Transverse colon (tissue), 4 donors: ENCODE data around the gene DNLZ. TPM values are rescaled to one million over a fixed set of nuclear protein-coding genes. Genes with fewer than 3 reads are reported as not detected.

Experiments
- DNase-seq: peaks from one replicate; pipeline ENCODE4 v3.0.0-alpha.2; 2019
- H3K27ac ChIP-seq, 4 donors: fragments of 200-600 bp; sonication (generic); 2 replicates each; pipeline ENCODE4 v1.5.1; 2016 to 2018; ENCODE audit warnings: inconsistent platforms in 4 of 4
- H3K27me3 ChIP-seq: fragments of 200-600 bp; sonication (generic); 2 replicates; pipeline ENCODE4 v1.5.1; 2017; ENCODE audit warnings: inconsistent platforms
- H3K36me3 ChIP-seq, 4 donors: fragments of 200-600 bp; sonication (generic); 2 replicates each; pipeline ENCODE4 v1.5.1; 2017 to 2019; ENCODE audit warnings: inconsistent platforms in 4 of 4
- H3K4me1 ChIP-seq, 4 donors: fragments of 200-600 bp; sonication (generic); 2 replicates each; pipeline ENCODE4 v1.5.1; 2017 to 2020; ENCODE audit warnings: inconsistent platforms in 4 of 4
- H3K4me3 ChIP-seq, 4 donors: fragments of 200-600 bp; sonication (generic); 1 replicate in 1 of 4; 2 replicates in 3 of 4; pipeline versions ENCODE4 v1.5.1 to v1.6.1; 2017 to 2019; ENCODE audit warnings: inconsistent platforms in 4 of 4
- H3K9me3 ChIP-seq, 2 donors: fragments of 200-600 bp; sonication (generic); 2 replicates each; pipeline ENCODE4 v1.5.1; 2017 to 2019; ENCODE audit warnings: inconsistent platforms in 2 of 2
- CTCF ChIP-seq, 5 experiments: fragments of 200-600 bp in 3 of 5; fragments of 450-650 bp in 2 of 5; sonication (generic) in 3 of 5; IDR thresholded peaks; 1 replicate in 2 of 5; 2 replicates in 3 of 5; pipeline ENCODE4 v1.5.1; 2016 to 2017; ENCODE audit warnings: antibody characterized with exemption in 5 of 5, inconsistent platforms in 3 of 5, mild to moderate bottlenecking in 2 of 5, moderate library complexity in 1 of 5
- EP300 ChIP-seq: sonication (generic); formaldehyde crosslinking; IDR thresholded peaks from one replicate; pipeline ENCODE4 v1.6.1; 2017; ENCODE audit warnings: antibody characterized with exemption, low read depth
- POLR2A ChIP-seq: fragments of 450-650 bp; IDR thresholded peaks from one replicate; pipeline ENCODE4 v1.6.1; 2016; ENCODE audit warnings: antibody characterized with exemption, mild to moderate bottlenecking, moderate library complexity
- POLR2AphosphoS5 ChIP-seq, 3 donors: sonication (generic); formaldehyde crosslinking; IDR thresholded peaks; one replicate each; pipeline ENCODE4 v1.6.1; 2016; ENCODE audit warnings: antibody characterized with exemption in 3 of 3
- WGBS, 2 donors: methylation state at CpG; one replicate each; pipeline ENCODE4 v1.1.5; 2018; ENCODE audit warnings: low coverage in 1 of 2; 5-methylcytosine and 5-hydroxymethylcytosine counted together
- in situ Hi-C, 4 donors: fragments of 200-750 bp; cut with MboI; loops; one replicate each; pipeline versions ENCODE4 v1.15.0 to v1.15.1; 2017; ENCODE audit warnings: low sequenced_read_pairs in 3 of 4, low pct_ligation_motif_present in 1 of 4, low pct_unique_long_range_greater_than_20kb in 1 of 4
- intact Hi-C: fragments of 100-400 bp; cut with DNase I; formaldehyde crosslinking; loops from one replicate; pipeline ENCODE4 v1.15.1; 2023; ENCODE audit warnings: low total_unique reads
- total RNA-seq, 4 donors: library from RNA; depleted of rRNA; stranded (reverse); fragments of >200 nt; gene quantifications; one replicate each; pipeline ENCODE4 v1.1.0, GENCODE V29; 2016

The DNLZ gene
- total RNA-seq, 4 donors from 2014 or later = 6.7 to 17.3 (median 10.4) TPM

- peaks cover 0 to 5% of the 10 kb centered on the region in 2 donors for H3K9me3 ChIP-seq
- DNase-seq = peak; percentile 31
- intact Hi-C loops (no loop called here), in situ Hi-C loops (no loop called here)
- TF ChIP-seq EP300 = no peak
- TF ChIP-seq POLR2AphosphoS5 (IDR thresholded peaks at IDR 0.05) = no peak
- peak in 4 of 5 experiments; percentile 31 to 57 (median 45) for TF ChIP-seq CTCF (IDR thresholded peaks at IDR 0.05)
- H3K4me1 ChIP-seq = peaks cover 0 to 10% (median 3%) of the 10 kb centered on the region in 4 donors
- peaks cover 18% of the 10 kb centered on the region for H3K27me3 ChIP-seq
- H3K27ac ChIP-seq = no peak overlapping the region
- no peak overlapping the region for H3K4me3 ChIP-seq
- no peaks in the 10 kb centered on the region for H3K36me3 ChIP-seq
- 52 to 55% methylated on average over 4 to 12 of the region's 12 CpGs for WGBS, 2 donors
These were observed 51.1 kb downstream of the DNLZ start for GRCh38 chr9:136312436-136312835.

GRCh38 chr9:136312009-136312375 lies 51.6 kb downstream of the DNLZ start:
- Histone ChIP-seq H3K36me3 (no peaks in the 10 kb centered on the region), H3K27ac (no peak overlapping the region), H3K27me3 (peaks cover 18% of the 10 kb centered on the region), H3K4me1 (peaks cover 0 to 10% (median 3%) of the 10 kb centered on the region in 4 donors), H3K9me3 (peaks cover 0 to 5% of the 10 kb centered on the region in 2 donors), H3K4me3 (no peak overlapping the region)
- WGBS, 2 donors = 59% methylated on average over 6 of the region's 10 CpGs; no CpG with 5 or more reads in 1 of the 2 donors
- TF ChIP-seq EP300 = no peak
- TF ChIP-seq POLR2AphosphoS5 (IDR thresholded peaks at IDR 0.05) = no peak
- no peak for TF ChIP-seq POLR2A
- TF ChIP-seq CTCF (IDR thresholded peaks at IDR 0.05) = no peak
- in situ Hi-C loops = no loop called here
- no peak for DNase-seq
- intact Hi-C loops = no loop called here

GRCh38 chr9:136311051-136312008 lies 52.2 kb downstream of the DNLZ start:
- in situ Hi-C loops = no loop called here
- Histone ChIP-seq H3K27me3 (peaks cover 18% of the 10 kb centered on the region), H3K27ac (no peak overlapping the region), H3K4me3 (no peak overlapping the region), H3K4me1 (peaks cover 0 to 10% (median 3%) of the 10 kb centered on the region in 4 donors), H3K9me3 (peaks cover 0 to 5% of the 10 kb centered on the region in 2 donors), H3K36me3 (no peaks in the 10 kb centered on the region)
- WGBS, 2 donors = 38% methylated on average over 14 of the region's 23 CpGs; no CpG with 5 or more reads in 1 of the 2 donors
- intact Hi-C loops = no loop called here
- DNase-seq = peak; percentile 60
- TF ChIP-seq POLR2A = no peak
- TF ChIP-seq EP300 = no peak
- no peak for TF ChIP-seq CTCF (IDR thresholded peaks at IDR 0.05)

GRCh38 chr9:136310273-136311030 lies 53.1 kb downstream of the DNLZ start:
- DNase-seq = no peak
- Histone ChIP-seq H3K27me3 (peaks cover 18% of the 10 kb centered on the region), H3K36me3 (no peaks in the 10 kb centered on the region), H3K9me3 (peaks cover 0 to 5% of the 10 kb centered on the region in 2 donors), H3K4me1 (peaks cover 0 to 10% (median 3%) of the 10 kb centered on the region in 4 donors), H3K27ac (no peak overlapping the region), H3K4me3 (no peak overlapping the region)
- in situ Hi-C loops (no loop called here), intact Hi-C loops (no loop called here)
- 41 to 80% methylated on average over 2 to 25 of the region's 28 CpGs for WGBS, 2 donors
- TF ChIP-seq POLR2A (no peak), CTCF (IDR thresholded peaks at IDR 0.05) (no peak), EP300 (no peak), POLR2AphosphoS5 (IDR thresholded peaks at IDR 0.05) (no peak)
